ENCODE measurements around the gene CRYBG1.

The CRYBG1 gene

GRCh38 chr6:106425382-106425781 lies 64.9 kb downstream of the CRYBG1 start:
- no peak for DNase-seq

- DNase-seq, result no peak
These were observed 65.9 kb downstream of the CRYBG1 start for GRCh38 chr6:106426250-106426970.

GRCh38 chr6:106430466-106430865 lies 69.9 kb downstream of the CRYBG1 start:
- DNase-seq, result no peak

- DNase-seq, result no peak
These were observed 70.9 kb downstream of the CRYBG1 start for GRCh38 chr6:106431405-106431804.

- no peak for DNase-seq
These were observed 71.5 kb downstream of the CRYBG1 start for GRCh38 chr6:106431972-106432371.

GRCh38 chr6:106434530-106434929 lies 74.0 kb downstream of the CRYBG1 start:
- DNase-seq, result no peak

- no peak for DNase-seq
These were observed 78.9 kb downstream of the CRYBG1 start for GRCh38 chr6:106439459-106439858.

GRCh38 chr6:106440546-106440945 lies 80.0 kb downstream of the CRYBG1 start:
- DNase-seq, result no peak

GRCh38 chr6:106442395-106442794 lies 81.9 kb downstream of the CRYBG1 start:
- no peak for DNase-seq

- no peak for DNase-seq
These were observed 84.4 kb downstream of the CRYBG1 start for GRCh38 chr6:106444777-106445507.

GRCh38 chr6:106445508-106445878 lies 85.0 kb downstream of the CRYBG1 start:
- DNase-seq, result no peak

GRCh38 chr6:106446287-106446885 lies 85.9 kb downstream of the CRYBG1 start:
- DNase-seq, result no peak

- no peak for DNase-seq
These were observed 86.5 kb downstream of the CRYBG1 start for GRCh38 chr6:106446983-106447382.

- DNase-seq, result no peak
These were observed 87.5 kb downstream of the CRYBG1 start for GRCh38 chr6:106448000-106448426.

- DNase-seq, result no peak
These were observed 90.1 kb downstream of the CRYBG1 start for GRCh38 chr6:106450653-106451052.

- no peak for DNase-seq
These were observed 90.9 kb downstream of the CRYBG1 start for GRCh38 chr6:106451439-106451838.

- no peak for DNase-seq
These were observed 92.1 kb downstream of the CRYBG1 start for GRCh38 chr6:106452628-106453027.

- DNase-seq, result no peak
These were observed 93.3 kb downstream of the CRYBG1 start for GRCh38 chr6:106453756-106454367.

GRCh38 chr6:106456756-106457155 lies 96.2 kb downstream of the CRYBG1 start:
- no peak for DNase-seq

GRCh38 chr6:106458021-106458986 lies 97.8 kb downstream of the CRYBG1 start:
- no peak for DNase-seq

GRCh38 chr6:106460481-106460880 lies 100.0 kb downstream of the CRYBG1 start:
- no peak for DNase-seq

- no peak for DNase-seq
These were observed 100.6 kb downstream of the CRYBG1 start for GRCh38 chr6:106461084-106461483.
